Fibroblast of the aortic adventitia (primary cell): ENCODE measurements around the gene CNTN5. TPM values are rescaled to one million over a fixed set of nuclear protein-coding genes. Genes with fewer than 3 reads are reported as not detected.

ENCODE experiments used
- DNase-seq: peaks from one replicate; pipeline ENCODE4 v3.0.0-alpha.2; 2010; ENCODE audit warnings: low read depth
- H3K4me3 ChIP-seq: 2 replicates; pipeline ENCODE4 v1.5.1; 2011; ENCODE audit warnings: low read depth, mild to moderate bottlenecking, control low read depth, low read length, moderate library complexity
- total RNA-seq: library from RNA; depleted of rRNA; stranded (reverse); fragments of >200 nt; gene quantifications from 2 replicates; pipeline ENCODE4 v1.2.3, GENCODE V29; 2012; ENCODE audit warnings: low replicate concordance
- TF ChIP-seq, protein P1 (sequence below): IDR thresholded peaks from 2 replicates; pipeline ENCODE4 v1.5.1; 2011; ENCODE audit warnings: mild to moderate bottlenecking, low read length, control low read depth, inconsistent platforms; ENCODE audit not compliant: insufficient read depth

CNTN5 gene
- total RNA-seq, 1 donor: 0.90 TPM

DNA sequence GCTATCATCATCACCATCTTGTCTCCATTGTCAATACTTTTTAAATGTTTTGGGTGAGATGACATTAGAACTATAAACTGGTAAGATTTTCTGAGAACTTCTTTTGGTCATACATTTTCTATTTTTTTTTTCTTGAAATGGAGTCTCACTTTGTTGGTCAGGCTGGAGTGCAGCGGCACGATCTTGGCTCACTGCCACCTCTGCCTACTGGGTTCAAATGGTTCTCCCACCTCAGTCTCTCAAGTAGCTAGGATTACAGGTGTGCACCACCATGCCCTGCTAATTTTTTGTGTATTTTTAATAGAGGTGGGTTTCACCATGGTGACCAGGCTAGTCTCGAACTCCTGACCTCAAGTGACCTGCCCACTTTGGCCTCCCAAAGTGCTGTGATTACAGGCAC lies 880.4 kb downstream of the CNTN5 start:
- TF ChIP-seq, protein P1, sequence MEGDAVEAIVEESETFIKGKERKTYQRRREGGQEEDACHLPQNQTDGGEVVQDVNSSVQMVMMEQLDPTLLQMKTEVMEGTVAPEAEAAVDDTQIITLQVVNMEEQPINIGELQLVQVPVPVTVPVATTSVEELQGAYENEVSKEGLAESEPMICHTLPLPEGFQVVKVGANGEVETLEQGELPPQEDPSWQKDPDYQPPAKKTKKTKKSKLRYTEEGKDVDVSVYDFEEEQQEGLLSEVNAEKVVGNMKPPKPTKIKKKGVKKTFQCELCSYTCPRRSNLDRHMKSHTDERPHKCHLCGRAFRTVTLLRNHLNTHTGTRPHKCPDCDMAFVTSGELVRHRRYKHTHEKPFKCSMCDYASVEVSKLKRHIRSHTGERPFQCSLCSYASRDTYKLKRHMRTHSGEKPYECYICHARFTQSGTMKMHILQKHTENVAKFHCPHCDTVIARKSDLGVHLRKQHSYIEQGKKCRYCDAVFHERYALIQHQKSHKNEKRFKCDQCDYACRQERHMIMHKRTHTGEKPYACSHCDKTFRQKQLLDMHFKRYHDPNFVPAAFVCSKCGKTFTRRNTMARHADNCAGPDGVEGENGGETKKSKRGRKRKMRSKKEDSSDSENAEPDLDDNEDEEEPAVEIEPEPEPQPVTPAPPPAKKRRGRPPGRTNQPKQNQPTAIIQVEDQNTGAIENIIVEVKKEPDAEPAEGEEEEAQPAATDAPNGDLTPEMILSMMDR: no peak
- no peak overlapping the region for H3K4me3 ChIP-seq
- DNase-seq: no peak

DNA sequence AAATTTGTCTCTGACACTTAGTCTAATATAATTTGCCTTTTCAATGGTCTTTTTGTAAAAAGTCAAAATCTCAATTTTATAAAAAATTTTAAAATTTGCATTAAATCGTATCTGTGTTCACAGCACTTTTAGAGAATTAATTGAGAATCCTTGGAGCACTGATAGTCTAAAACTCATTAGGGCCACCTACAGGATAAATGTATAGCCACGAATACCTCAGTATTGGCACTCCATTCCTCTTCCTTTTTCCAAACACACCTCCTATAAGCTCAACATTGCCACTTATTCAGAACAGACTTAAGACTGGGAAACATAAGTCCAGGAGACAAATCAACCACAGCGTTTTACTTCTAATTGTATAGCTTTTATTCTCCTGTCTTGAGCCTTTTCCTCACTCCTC lies 890.4 kb downstream of the CNTN5 start:
- H3K4me3 ChIP-seq: no peak overlapping the region
- TF ChIP-seq, protein P1: no peak
- DNase-seq: no peak

DNA sequence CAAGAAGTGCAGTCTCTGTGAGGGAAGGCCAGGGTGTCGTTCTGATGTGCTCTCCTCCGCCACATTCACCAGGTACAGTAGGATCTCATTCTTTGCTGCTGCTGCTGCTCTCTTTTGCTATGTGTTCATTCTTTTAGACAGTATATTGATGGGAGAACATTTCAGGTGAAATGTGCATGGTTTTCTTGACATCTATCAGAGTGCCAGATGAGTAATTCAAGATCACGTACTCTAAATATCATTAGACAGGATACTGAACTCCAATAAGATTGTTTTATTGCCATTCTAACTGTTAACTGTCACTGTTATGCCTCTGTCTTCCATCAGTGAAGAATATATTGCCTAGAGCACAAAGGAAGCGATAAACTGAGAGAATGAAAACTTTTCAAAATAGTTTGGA lies 895.3 kb downstream of the CNTN5 start:
- TF ChIP-seq, protein P1: no peak
- no peak for DNase-seq
- no peak overlapping the region for H3K4me3 ChIP-seq

DNA sequence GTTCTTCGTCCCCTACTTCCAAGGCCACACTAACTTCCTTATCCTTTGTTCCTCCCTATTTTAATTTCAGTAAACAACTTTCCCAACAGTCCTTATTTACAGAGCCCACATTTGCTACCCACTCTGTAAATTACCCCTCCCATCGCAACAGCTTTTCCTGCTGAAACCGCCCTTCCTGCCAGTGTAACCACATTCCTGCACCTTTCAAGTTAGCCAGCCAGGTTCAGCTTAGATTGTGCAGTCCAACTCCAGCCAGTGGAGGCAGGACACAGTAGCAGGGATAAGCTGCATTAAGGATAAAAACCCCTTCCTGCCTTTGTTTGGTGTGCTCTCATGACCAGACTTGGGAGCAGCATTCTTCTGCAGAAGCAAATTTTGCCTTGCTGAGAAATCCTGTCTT lies 898.0 kb downstream of the CNTN5 start:
- DNase-seq: no peak
- no peak overlapping the region for H3K4me3 ChIP-seq
- TF ChIP-seq, protein P1: no peak

DNA sequence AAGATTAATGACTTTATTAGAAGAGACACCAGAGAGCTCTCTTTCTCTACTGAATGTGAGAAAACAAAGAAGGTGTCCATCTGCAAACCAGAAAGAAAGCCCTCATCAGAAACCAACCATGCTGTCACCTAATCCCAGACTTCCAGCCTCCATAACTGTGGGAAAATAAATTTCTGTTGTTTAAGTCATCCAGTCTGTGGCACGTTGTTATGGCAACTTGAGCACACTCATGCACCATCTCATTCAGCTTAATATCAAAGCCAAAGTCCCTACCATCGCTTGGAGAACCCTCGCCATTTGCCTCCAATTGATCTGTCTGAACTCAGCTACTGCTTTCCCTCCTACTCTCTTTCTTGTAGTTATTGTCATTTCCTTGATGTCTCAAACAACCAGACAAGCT lies 900.2 kb downstream of the CNTN5 start:
- H3K4me3 ChIP-seq: no peak overlapping the region
- DNase-seq: no peak
- TF ChIP-seq, protein P1: no peak

DNA sequence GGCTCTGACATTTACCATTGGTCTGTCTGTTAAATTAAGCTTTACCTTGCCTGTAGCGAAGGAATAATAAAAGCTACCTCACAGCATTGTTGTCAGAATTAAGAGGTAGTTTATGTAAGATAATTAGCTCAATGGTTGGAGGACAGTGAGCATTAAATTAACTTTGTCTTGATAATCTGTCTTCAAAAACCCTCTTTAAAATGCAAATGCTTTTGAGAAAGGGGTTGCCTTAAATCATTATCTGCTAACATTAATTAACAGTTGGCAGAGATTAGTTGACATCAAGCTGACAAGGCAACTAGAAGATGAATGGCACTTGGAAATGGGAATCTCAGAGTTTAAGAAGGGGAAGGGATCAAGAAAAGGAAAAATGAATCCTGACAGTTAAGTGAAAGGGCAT lies 905.2 kb downstream of the CNTN5 start:
- TF ChIP-seq, protein P1: no peak
- no peak overlapping the region for H3K4me3 ChIP-seq
- no peak for DNase-seq

DNA sequence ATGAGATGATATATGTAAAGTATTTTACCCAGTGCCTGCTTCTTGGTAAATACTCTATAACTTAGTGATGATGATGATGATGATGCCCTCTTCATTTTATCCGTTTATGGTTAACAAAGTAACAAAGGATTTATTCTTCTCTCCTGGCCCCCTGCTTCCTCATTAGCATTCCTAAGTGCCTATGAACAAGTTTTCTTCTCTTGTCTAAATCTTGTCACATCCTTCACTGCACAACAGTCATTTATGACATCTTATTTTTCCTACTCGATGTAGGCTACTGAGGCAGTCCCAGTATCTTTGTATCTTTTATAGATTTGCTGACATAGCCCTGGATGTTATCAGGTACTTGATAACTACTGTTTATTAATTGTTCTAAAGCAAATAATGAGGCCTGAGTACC lies 911.9 kb downstream of the CNTN5 start:
- no peak overlapping the region for H3K4me3 ChIP-seq
- no peak for DNase-seq
- TF ChIP-seq, protein P1: no peak
